ENCODE data around the gene STPG3.

The STPG3 gene

GRCh38 chr9:137251194-137251461, at the start of gene STPG3:
STPG3 (plus strand) TSS chr9:137251286; CDS start chr9:137251287, 1 bp downstream.
- DNase-seq (ENCODE audit: low spot score): no peak

- no peak for DNase-seq (ENCODE audit: low spot score)
Observed at GRCh38 chr9:137202966-137203365, 48.1 kb upstream of the STPG3 start.

GRCh38 chr9:137204731-137205125, 46.4 kb upstream of the STPG3 start:
- DNase-seq (ENCODE audit: low spot score): no peak

GRCh38 chr9:137205126-137206069, 45.7 kb upstream of the STPG3 start, which contains the start of the genes NDOR1 and TMEM203:
NDOR1 (plus strand) TSS chr9:137205700; CDS start chr9:137205778, 78 bp downstream.
TMEM203 (minus strand) TSS chr9:137205648; CDS start chr9:137205414, 234 bp downstream.
- DNase-seq (ENCODE audit: low spot score): peak; percentile 99

- DNase-seq (ENCODE audit: low spot score): no peak
Observed at GRCh38 chr9:137206602-137207001, 44.5 kb upstream of the STPG3 start.

GRCh38 chr9:137211532-137211931, 39.6 kb upstream of the STPG3 start:
- no peak for DNase-seq (ENCODE audit: low spot score)

GRCh38 chr9:137212520-137212919, 38.6 kb upstream of the STPG3 start:
- no peak for DNase-seq (ENCODE audit: low spot score)

- peak; percentile 57 for DNase-seq (ENCODE audit: low spot score)
Observed at GRCh38 chr9:137213160-137214060, 37.7 kb upstream of the STPG3 start.

- DNase-seq (ENCODE audit: low spot score): no peak
Observed at GRCh38 chr9:137214620-137215019, 36.5 kb upstream of the STPG3 start.

- DNase-seq (ENCODE audit: low spot score): no peak
Observed at GRCh38 chr9:137215196-137215986, 35.7 kb upstream of the STPG3 start.

- DNase-seq (ENCODE audit: low spot score): no peak
Observed at GRCh38 chr9:137216188-137216965, 34.7 kb upstream of the STPG3 start.

GRCh38 chr9:137217276-137218211, 33.5 kb upstream of the STPG3 start:
- peak; percentile 94 for DNase-seq (ENCODE audit: low spot score)

- no peak for DNase-seq (ENCODE audit: low spot score)
Observed at GRCh38 chr9:137218212-137218753, 32.8 kb upstream of the STPG3 start.

GRCh38 chr9:137218754-137219271, 32.3 kb upstream of the STPG3 start:
- DNase-seq (ENCODE audit: low spot score): peak; percentile 23

- DNase-seq (ENCODE audit: low spot score): no peak
Observed at GRCh38 chr9:137219757-137220316, 31.2 kb upstream of the STPG3 start.

GRCh38 chr9:137220317-137221094, 30.6 kb upstream of the STPG3 start:
- DNase-seq (ENCODE audit: low spot score): peak; percentile 8

- no peak for DNase-seq (ENCODE audit: low spot score)
Observed at GRCh38 chr9:137221095-137221505, 30.0 kb upstream of the STPG3 start.

- DNase-seq (ENCODE audit: low spot score): peak; percentile 61
Observed at GRCh38 chr9:137221506-137222111, 29.5 kb upstream of the STPG3 start.
